ENCODE measurements around the gene UBR3.
"Not testable (repeated sequence)": the region's sequence is repeated elsewhere in the genome, so short reads cannot be mapped to it uniquely, and the experiment has no call there.

Gene UBR3

DNA sequence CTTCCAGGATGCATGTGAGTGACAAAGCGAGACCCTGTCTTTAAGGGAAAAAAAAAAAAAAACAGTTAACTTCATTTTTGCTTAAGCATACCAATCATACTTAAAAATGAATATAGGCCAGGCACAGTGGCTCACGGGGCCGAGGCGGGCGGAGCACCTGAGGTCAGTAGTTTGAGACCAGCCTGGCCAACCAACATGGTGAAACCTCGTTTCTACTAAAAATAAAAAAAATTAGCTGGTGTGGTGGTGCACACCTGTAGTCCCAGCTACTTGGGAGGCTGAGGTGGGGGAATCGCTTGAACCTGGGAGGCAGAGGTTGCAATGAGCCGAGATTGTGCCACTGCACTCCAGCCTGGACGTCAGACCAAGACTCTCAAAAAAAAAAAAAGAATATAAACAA, 44.1 kb downstream of the UBR3 start:
- ATAC-seq; H3K4me1 Mint-ChIP-seq; H3K36me3 Mint-ChIP-seq (ENCODE audit: low read depth); H3K9me3 Mint-ChIP-seq; H3K27ac Mint-ChIP-seq; H3K27me3 Mint-ChIP-seq; H3K4me3 Mint-ChIP-seq; DNase-seq: not testable (repeated sequence)

DNA sequence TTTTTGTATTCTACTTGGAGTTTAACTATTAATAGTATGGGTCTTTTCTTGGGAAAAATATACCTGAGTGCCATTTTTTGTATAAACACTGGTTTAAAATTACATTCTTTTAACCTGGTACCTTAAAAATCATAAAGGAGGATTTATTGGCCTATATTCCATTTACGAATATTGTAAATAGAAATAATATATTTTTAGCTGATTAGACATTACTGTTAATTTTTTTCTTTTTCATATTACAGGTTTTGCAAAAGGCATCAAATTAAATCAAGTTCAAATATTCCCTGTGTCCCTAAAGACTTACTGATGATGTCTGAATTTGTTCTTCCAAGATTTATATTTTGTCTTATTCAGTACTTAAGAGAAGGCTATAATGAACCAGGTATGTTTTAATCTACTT, 44.7 kb downstream of the UBR3 start:
- DNase-seq, result no peak
- Mint-ChIP-seq H3K36me3 (ENCODE audit: low read depth) (peaks cover 9% of the 10 kb centered on the region), H3K9me3 (no peaks in the 10 kb centered on the region), H3K4me1 (peaks cover 7% of the 10 kb centered on the region), H3K27me3 (no peaks in the 10 kb centered on the region), H3K27ac (no peak overlapping the region), H3K4me3 (no peak overlapping the region)
- ATAC-seq, result no peak

GRCh38 chr2:169877398-169877797, 50.1 kb downstream of the UBR3 start:
- no peak overlapping the region for H3K4me3 Mint-ChIP-seq
- H3K4me1 Mint-ChIP-seq, result no peaks in the 10 kb centered on the region
- H3K27ac Mint-ChIP-seq, result no peak overlapping the region
- no peaks in the 10 kb centered on the region for H3K27me3 Mint-ChIP-seq
- no peaks in the 10 kb centered on the region for H3K9me3 Mint-ChIP-seq
- peaks cover 12% of the 10 kb centered on the region for H3K36me3 Mint-ChIP-seq (ENCODE audit: low read depth)
- DNase-seq, result no peak
- no peak for ATAC-seq

GRCh38 chr2:169887120-169887519, 59.9 kb downstream of the UBR3 start:
- Mint-ChIP-seq H3K4me3 (no peak overlapping the region), H3K36me3 (ENCODE audit: low read depth) (peaks cover 6% of the 10 kb centered on the region), H3K27me3 (no peaks in the 10 kb centered on the region), H3K27ac (no peak overlapping the region), H3K4me1 (no peaks in the 10 kb centered on the region), H3K9me3 (no peaks in the 10 kb centered on the region)
- ATAC-seq, result no peak
- DNase-seq, result no peak

DNA sequence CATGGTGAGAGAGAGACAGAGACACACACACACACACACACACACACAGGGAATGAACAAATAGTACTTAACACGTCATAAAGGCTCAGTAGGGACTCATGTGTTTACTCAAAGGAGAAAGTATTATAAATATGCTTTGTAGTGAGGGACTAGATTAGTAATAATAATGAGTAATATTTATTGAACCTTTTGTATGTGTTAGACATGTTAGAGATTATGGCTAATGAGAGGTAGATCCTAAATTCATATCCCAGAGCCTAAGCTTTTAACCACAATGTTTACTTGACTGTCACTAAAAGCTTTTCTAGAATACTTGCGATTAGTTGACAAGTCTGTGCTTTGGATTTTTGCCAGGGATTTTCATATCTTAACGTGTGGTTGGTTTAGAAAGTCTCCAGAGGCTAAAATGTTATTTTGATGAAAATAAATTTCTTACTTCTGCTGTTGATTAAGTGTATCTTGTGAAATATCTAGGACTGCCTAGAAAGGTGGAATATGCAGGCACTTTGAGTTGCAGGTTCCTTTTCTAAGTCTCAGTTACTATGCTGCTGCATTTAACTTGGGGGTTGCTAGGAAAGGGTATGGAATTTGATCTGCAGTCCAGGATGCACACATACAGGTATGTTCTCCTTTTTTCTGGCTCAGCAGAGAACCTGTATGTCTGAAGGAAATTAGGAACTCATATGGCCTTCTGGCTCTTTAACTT, 64.5 kb downstream of the UBR3 start:
- DNase-seq, result no peak

GRCh38 chr2:169892951-169893350, 65.7 kb downstream of the UBR3 start:
- H3K4me1 Mint-ChIP-seq, result no peaks in the 10 kb centered on the region
- ATAC-seq (no peak), DNase-seq (no peak)
- H3K27ac Mint-ChIP-seq, result no peak overlapping the region
- H3K27me3 Mint-ChIP-seq, result no peaks in the 10 kb centered on the region
- peaks cover 10% of the 10 kb centered on the region for H3K36me3 Mint-ChIP-seq (ENCODE audit: low read depth)
- H3K4me3 Mint-ChIP-seq, result no peak overlapping the region
- no peaks in the 10 kb centered on the region for H3K9me3 Mint-ChIP-seq

More for the DNA sequence above, 64.5 kb downstream of the UBR3 start:
- no peak for ATAC-seq
- no peak overlapping the region for H3K4me3 Mint-ChIP-seq
- no peaks in the 10 kb centered on the region for H3K27me3 Mint-ChIP-seq
- H3K36me3 Mint-ChIP-seq (ENCODE audit: low read depth), result peaks cover 10% of the 10 kb centered on the region
- H3K9me3 Mint-ChIP-seq, result no peaks in the 10 kb centered on the region
- H3K4me1 Mint-ChIP-seq, result no peaks in the 10 kb centered on the region
- H3K27ac Mint-ChIP-seq, result no peak overlapping the region

DNA sequence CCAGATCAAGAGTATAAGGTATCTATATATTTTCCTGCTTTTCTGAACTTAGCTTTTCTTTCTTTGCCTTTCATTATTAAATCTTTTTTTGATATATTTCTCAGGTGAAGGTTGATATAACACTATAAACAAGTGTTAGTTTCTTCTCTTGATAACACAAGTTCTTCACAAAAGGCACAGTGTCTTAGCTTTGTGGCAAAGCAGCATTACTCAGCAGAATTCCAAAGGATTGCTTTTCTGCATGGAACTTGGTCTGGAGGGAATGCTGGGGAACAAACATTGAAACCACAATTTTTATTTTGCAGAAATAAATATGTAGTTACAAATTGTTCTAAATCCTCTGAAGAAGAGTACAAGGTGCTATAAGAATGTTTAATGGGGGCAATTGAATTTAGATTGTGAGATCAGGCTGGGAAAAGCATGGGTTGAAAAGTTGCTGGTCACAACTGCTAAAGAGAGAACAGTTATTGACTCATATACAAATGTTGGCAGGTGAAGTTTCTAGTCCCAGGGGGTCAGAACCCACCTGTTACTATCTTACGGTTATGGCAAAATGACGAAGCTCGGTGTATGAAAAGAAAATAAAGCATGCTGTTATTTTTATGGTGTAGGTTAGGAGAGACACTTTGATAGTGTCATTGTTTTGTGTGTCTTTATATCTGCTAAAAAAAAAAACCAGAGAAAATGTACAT, 68.2 kb downstream of the UBR3 start:
- DNase-seq, result no peak
- peaks cover 18% of the 10 kb centered on the region for H3K36me3 Mint-ChIP-seq (ENCODE audit: low read depth)
- no peaks in the 10 kb centered on the region for H3K4me1 Mint-ChIP-seq
- ATAC-seq, result no peak
- H3K9me3 Mint-ChIP-seq, result no peaks in the 10 kb centered on the region
- no peak overlapping the region for H3K27ac Mint-ChIP-seq
- no peak overlapping the region for H3K4me3 Mint-ChIP-seq
- H3K27me3 Mint-ChIP-seq, result no peaks in the 10 kb centered on the region

DNA sequence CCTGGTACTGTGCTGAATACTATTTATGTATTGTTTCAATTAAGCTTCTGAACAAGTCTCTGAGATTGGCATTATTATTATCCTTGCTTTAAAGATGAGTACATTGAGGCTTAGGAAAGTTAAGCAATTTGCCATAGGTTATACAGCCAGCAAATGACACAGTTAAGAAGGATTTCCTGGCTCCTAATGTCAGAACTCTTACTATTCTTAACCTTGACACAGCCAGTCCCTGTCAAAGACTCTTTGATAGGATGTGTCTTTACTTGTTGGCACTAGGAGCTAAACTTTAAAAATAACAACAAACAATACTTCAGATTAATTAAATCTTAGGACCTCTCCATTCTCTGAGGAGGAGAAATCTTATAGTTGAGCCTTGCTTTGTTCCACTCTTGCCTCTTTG, 70.6 kb downstream of the UBR3 start:
- H3K9me3 Mint-ChIP-seq, result no peaks in the 10 kb centered on the region
- no peak overlapping the region for H3K27ac Mint-ChIP-seq
- DNase-seq (no peak), ATAC-seq (no peak)
- no peaks in the 10 kb centered on the region for H3K4me1 Mint-ChIP-seq
- no peaks in the 10 kb centered on the region for H3K27me3 Mint-ChIP-seq
- no peak overlapping the region for H3K4me3 Mint-ChIP-seq
- H3K36me3 Mint-ChIP-seq (ENCODE audit: low read depth), result peaks cover 20% of the 10 kb centered on the region

GRCh38 chr2:169900103-169900502, 72.8 kb downstream of the UBR3 start:
- H3K4me1 Mint-ChIP-seq, H3K4me3 Mint-ChIP-seq, ATAC-seq, H3K9me3 Mint-ChIP-seq, DNase-seq, H3K27me3 Mint-ChIP-seq, H3K27ac Mint-ChIP-seq: not testable (repeated sequence)
- H3K36me3 Mint-ChIP-seq (ENCODE audit: low read depth), result peaks cover 18% of the 10 kb centered on the region

- Mint-ChIP-seq H3K36me3 (ENCODE audit: low read depth) (peaks cover 13% of the 10 kb centered on the region), H3K4me3 (no peak overlapping the region), H3K27me3 (no peaks in the 10 kb centered on the region), H3K9me3 (no peaks in the 10 kb centered on the region), H3K27ac (no peak overlapping the region), H3K4me1 (no peaks in the 10 kb centered on the region)
- DNase-seq (no peak), ATAC-seq (no peak)
Measured at GRCh38 chr2:169900686-169901085, 73.4 kb downstream of the UBR3 start.

- Mint-ChIP-seq H3K27me3 (no peaks in the 10 kb centered on the region), H3K36me3 (ENCODE audit: low read depth) (peaks cover 12% of the 10 kb centered on the region), H3K9me3 (no peaks in the 10 kb centered on the region), H3K4me3 (no peak overlapping the region), H3K4me1 (no peaks in the 10 kb centered on the region), H3K27ac (no peak overlapping the region)
- no peak for ATAC-seq
- no peak for DNase-seq
Measured at GRCh38 chr2:169906731-169907130, 79.5 kb downstream of the UBR3 start.

DNA sequence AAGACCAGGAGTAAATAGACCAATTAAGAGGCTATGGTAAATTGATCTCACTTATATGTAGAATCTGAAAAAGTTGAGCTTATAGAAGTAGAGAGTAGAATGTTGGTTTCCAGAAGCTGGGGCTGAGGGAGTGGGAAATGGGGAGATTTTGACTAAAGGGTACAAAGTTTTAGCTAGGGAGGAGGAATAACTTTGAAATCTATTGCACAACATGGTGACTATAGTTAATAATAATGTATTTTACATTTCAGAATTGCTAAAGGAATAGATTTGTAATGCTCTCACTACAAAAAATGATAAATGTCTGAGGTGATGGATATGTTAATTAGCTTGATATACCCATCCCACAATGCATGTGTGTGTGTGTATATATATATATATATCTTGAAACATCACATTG, 82.1 kb downstream of the UBR3 start:
- ATAC-seq (no peak), DNase-seq (no peak)
- no peaks in the 10 kb centered on the region for H3K9me3 Mint-ChIP-seq
- no peak overlapping the region for H3K27ac Mint-ChIP-seq
- no peaks in the 10 kb centered on the region for H3K27me3 Mint-ChIP-seq
- H3K4me1 Mint-ChIP-seq, result no peaks in the 10 kb centered on the region
- peaks cover 12% of the 10 kb centered on the region for H3K36me3 Mint-ChIP-seq (ENCODE audit: low read depth)
- H3K4me3 Mint-ChIP-seq, result no peak overlapping the region

GRCh38 chr2:169910109-169910799, 83.0 kb downstream of the UBR3 start:
- Mint-ChIP-seq H3K4me1 (no peaks in the 10 kb centered on the region), H3K27me3 (no peaks in the 10 kb centered on the region), H3K36me3 (ENCODE audit: low read depth) (peaks cover 12% of the 10 kb centered on the region), H3K9me3 (no peaks in the 10 kb centered on the region), H3K27ac (no peak overlapping the region), H3K4me3 (no peak overlapping the region)
- no peak for DNase-seq
- no peak for ATAC-seq

- Mint-ChIP-seq H3K27me3 (no peaks in the 10 kb centered on the region), H3K36me3 (ENCODE audit: low read depth) (peaks cover 15% of the 10 kb centered on the region), H3K27ac (no peak overlapping the region), H3K4me3 (no peak overlapping the region), H3K9me3 (no peaks in the 10 kb centered on the region), H3K4me1 (no peaks in the 10 kb centered on the region)
- ATAC-seq (no peak), DNase-seq (no peak)
Measured at GRCh38 chr2:169911119-169911518, 83.9 kb downstream of the UBR3 start.

DNA sequence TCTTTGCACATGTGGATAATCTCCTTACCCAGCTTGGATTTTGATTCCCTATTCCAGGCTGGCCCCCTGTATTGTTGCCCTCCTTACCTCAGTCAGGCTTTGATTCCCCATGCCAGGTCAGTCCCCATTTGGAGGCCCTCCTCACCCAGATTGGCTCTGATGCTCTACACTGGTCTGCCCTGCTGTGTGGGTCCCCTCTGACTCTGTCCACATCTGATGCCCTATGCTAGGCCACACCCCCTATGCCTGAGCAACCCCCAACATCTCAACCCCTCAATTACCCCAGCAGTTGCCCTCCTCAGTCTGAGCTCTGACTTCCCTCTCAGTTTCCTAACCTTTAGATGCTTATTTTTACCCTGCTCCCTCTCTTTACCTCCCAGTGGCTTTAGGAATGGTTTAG, 89.4 kb downstream of the UBR3 start:
- Mint-ChIP-seq H3K27me3 (no peaks in the 10 kb centered on the region), H3K36me3 (ENCODE audit: low read depth) (peaks cover 10% of the 10 kb centered on the region)
- ATAC-seq, result no peak

More for the DNA sequence above, 89.4 kb downstream of the UBR3 start:
- Mint-ChIP-seq H3K9me3 (no peaks in the 10 kb centered on the region), H3K27ac (no peak overlapping the region), H3K4me1 (no peaks in the 10 kb centered on the region), H3K4me3 (no peak overlapping the region)
- no peak for DNase-seq

Measured in activated naive CD8-positive, alpha-beta T cell treated with anti-CD3 and anti-CD28 coated beads, Interleukin-2, amount 50 U/mL, for 24 hours (primary cell).